HG03432 (cell line): ENCODE data around the gene MTA1.

Source experiments
- ATAC-seq: cut with Tn5 transposase; IDR thresholded peaks from one replicate; pipeline ENCODE4 v1.9.1; 2021; ENCODE audit warnings: mild to moderate bottlenecking, moderate library complexity; ENCODE audit not compliant: unreplicated experiment

The MTA1 gene

DNA sequence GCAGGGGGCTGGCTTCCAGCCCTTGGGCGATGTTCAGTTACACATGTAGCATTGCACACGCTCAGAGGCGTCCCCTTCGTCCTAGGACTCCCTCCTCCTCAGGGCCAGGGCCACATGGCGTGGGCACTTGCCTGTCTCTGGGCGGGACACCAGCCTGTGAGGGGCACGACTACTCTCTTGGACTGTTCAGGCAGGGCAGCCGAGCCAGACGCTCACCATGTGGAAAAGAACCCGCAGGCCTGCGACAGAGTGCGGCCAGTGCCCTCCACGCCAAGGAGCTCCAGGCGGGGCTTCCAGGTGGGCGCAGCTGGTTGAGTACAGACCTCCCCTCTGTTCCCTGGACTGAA is 20.9 kb downstream of the MTA1 start:
- ATAC-seq, result no peak

DNA sequence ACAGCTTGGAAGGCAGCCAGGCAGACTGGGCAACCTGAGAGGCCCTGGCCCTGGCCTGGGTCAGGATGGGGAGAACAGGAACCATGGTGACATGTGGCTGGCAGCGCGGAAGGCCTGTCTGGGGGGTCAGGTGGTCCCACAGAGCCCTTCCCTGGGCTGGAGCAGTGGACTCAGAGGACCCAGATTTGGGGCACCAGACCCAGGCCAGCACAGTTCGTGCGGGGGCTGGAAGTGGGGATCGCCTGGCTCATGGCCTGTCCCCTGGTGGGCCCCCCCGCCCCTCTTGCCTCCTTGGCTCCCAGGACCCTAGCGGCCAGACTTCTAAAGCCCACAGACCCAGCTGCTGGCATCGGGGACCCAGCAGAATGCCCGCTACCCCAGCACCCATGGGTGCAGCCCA is 21.4 kb downstream of the MTA1 start:
- no peak for ATAC-seq

DNA sequence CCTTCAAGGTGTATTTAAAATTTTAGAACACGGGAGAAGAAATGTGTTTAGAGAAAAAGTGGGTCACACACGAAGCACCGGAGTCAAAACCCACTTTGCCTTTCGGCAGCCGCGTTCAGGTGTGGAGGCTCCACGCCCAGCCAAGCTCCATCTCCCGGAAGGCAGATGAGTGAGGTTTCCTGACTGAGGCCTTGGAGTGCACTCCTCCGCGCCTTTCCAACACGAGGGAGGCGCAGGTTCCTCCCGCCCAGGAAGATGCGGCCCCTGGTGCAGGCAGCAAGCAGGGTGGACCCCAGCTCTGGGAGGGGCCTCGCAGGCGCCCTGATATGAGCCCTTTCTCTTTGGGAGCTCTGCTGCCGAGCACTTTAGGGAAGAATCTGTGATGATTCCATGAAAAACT is 22.5 kb downstream of the MTA1 start:
- ATAC-seq, result no peak

GRCh38 chr14:105442834-105443233 is 23.2 kb downstream of the MTA1 start:
- ATAC-seq, result no peak

GRCh38 chr14:105444859-105445258 is 25.2 kb downstream of the MTA1 start:
- ATAC-seq, result no peak

DNA sequence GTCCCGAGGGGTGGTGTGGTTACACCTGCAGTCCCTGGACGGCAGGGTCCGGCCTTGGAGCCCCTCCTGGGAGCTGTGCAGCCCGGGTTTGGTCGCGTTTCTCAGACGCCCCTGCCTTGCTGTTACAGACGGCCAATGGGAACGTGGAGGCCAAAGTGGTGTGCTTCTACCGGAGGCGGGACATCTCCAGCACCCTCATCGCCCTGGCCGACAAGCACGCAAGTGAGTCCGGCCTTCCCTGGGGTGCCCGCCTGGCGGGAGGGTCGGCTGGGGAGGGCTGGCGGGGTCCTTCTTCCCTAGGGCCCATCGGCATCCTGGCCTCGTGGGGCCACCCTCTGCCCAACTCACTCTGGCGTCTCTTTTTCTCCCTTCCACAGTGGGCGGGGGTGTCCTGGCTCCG is 25.7 kb downstream of the MTA1 start:
- no peak for ATAC-seq

GRCh38 chr14:105445901-105446845 is 26.5 kb downstream of the MTA1 start:
- ATAC-seq, result no peak

GRCh38 chr14:105446971-105447370 is 27.3 kb downstream of the MTA1 start:
- no peak for ATAC-seq

DNA sequence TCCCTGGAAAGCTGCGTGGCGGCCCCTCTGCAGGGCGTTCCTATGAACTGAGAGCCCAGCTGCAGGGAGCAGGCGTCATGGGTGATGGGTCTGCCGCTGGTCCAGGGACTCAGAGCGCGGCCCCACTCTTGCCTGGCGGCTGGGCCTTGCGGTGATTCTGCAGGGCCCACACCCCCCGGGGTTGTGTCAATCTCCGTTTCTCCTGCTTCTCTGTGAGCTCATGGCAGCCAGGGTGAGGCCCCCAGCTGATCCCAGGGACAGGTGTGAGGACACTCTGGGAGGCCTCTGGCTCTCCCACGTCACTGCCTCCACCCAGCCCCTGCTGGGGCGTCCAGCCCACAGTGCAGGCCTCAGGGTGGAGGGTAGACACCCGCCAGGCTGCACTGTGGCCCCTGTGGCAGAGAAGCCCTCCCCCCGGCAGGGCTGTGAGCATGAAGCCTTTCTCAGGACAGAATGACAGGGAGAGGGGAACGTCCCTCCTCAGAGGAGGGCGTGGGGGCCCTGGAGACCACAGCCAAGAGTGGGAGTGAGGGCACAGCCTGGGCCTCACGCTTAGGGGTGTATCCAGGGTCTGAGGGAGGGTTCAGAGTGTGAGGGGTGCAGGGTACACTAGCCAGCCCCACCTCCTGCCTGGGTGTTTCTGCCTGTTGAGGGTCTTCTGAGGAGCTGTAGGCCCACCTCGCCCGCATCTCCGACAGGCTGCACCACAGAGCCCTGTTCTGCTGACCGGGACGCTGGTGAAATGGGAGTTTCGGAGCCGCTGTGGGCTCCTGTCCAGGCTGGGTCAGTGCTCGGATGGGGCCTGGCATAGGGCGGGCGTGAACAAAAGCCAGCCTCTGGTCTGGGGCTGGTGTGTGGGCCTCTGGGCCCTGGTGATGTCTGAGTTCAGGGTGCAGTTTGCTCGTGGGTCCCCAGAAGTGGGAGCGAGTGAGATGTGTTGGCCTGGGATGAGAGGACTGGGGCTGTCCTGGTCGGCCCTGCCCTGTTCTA is 28.3 kb downstream of the MTA1 start:
- ATAC-seq, result no peak

DNA sequence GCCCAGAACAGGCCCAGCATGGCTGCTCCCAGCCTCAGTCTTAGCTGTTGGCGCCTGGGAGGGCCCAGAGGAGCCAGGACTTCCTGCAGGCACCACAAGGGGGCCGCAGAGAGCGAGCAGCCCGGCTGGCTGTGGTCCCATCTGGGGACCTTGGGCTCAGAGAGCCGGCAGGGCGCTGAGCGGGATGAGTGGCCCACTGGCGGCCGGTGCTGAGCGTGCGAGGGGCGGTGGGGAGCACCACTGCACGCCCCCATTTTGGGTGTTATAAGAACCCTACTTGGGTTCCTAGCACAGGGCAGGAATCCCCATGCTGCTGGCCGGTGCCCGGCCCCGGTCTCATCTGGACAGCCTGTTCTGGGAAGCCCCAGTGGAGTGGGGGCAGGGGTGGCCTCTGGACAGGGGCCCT is 29.1 kb downstream of the MTA1 start:
- no peak for ATAC-seq

- ATAC-seq, result no peak
Observed at GRCh38 chr14:105449276-105450122, 29.9 kb downstream of the MTA1 start.

DNA sequence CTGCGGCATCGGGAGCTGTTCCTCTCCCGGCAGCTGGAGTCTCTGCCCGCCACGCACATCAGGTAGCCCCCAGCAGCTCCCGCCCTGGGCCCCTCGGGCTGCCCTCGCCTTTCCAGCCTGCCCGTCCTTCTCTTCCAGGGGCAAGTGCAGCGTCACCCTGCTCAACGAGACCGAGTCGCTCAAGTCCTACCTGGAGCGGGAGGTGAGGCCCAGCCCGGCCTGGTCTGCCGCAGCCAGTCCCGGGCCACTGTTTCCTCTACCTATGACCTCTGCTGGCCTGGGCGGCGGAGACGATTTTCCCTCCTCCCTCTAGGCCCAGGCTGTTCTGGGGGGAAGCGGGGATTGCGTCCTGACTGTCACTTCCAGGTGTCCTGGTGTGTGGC is 30.5 kb downstream of the MTA1 start:
- ATAC-seq, result no peak

DNA sequence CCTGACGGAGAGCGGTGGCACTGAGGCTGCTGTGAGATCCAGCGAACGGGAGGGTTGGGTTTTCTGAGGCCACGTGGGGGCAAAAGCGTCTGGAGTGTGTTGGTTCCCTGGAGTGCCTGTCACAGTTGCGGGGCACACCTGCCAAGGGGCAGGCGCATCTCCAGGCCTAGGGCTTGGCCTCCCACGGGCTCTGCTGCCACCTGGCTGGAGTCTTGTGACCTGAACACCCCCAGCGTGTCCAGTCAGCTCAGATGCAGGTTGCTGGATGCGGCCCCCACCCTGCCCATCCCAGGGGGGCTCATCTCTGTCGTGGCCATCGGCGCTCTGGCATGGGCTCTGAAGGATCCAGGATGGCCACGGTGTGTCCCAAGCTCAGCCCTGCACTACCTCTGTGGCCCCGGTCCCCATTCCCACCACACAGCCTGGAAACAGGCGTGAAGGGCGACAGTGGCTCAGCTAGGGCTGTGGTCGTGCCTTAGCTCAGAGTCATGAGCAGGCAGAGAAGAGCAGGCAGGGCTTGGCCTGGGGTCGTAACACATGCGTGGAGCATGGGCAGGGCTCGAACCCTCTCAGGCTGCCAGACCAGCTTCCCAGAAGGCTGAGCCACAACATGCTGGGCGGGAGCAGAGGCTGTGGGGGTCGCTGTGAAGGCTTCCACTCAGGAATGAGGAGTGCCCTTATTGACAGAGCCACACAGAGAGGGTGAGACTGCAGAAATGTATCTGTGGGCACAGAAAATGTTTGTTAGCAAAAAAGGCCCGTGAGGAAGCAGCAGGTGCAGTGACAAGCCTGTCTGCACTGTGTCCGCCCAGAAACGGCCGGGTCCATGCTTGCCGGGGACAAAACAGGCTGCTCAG is 31.5 kb downstream of the MTA1 start:
- ATAC-seq, result no peak

DNA sequence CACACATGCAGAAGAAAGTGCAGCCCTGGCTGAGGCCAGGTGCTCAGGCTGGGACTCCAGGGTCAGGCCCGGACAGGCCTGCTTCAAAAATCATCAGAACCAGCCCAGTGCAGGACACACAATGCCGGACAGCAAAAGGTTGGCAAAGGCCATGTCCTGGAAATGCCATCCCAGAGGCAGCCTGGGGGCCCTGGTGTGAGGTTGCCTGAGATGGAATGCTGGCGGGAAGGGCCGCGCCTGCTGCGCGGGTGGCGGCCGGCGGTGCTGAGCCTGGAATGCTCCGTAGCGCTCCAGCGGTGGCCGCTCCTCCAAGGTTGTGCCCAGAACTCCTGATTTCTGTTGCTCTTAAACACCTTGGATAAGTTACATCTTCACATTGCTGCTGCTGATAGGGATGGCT is 33.3 kb downstream of the MTA1 start:
- no peak for ATAC-seq

GRCh38 chr14:105453847-105454246 is 34.2 kb downstream of the MTA1 start:
- ATAC-seq, result no peak

- no peak for ATAC-seq
Observed at GRCh38 chr14:105455086-105455640, 35.5 kb downstream of the MTA1 start.

- no peak for ATAC-seq
Observed at GRCh38 chr14:105455766-105456660, 36.4 kb downstream of the MTA1 start.

DNA sequence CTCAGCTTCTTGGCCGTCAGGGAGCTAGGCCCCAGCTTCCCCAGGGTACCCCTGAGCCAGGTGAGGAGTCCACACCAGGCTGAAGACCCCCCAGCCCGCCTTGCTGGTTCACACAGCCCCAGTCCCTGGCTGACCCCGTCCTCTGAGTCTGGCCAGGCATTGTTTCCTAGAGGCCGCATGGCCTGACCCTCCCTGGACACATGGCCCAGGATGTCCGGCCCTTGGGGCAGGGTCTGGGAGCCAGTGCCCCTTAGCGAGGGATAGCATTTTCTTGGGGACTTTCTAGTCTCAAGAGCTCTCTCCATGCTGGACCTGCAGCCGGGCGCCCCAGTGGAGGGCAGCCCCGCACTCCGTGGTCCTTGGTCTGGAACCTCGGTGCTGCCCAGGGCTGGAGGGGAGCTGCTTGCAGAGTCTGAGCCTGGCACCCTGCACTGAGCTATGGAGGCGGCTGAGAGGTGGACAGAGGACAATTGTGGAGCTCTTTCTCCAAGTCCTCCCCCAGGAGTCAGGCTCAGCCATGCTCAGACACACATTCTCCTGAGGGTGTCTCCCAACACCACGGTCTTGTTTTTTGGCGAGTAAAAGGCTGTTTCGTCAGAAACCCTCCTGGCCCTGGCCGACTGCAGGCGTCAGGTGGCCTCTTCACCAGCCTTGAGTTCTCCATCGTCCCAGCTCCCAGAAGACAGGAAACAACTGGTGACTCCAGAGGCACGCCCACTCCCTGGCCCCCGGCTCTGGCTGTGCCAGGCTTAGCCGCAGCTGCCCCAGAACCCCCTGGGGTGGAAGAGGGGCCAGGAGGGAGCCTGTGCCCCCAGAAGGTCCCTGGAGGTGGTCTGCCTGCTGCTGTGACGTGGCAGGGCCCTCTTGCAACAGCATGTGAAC is 37.4 kb downstream of the MTA1 start:
- no peak for ATAC-seq
